K562 (cell line): Measurements from ENCODE around the gene HSPB7. TPM values are rescaled to one million over a fixed set of nuclear protein-coding genes. Genes with fewer than 3 reads are reported as not detected.

Experiments used
- JUNB ChIP-seq: fragments of 450-650 bp; formaldehyde crosslinking; conservative IDR thresholded peaks from 2 replicates; pipeline ENCODE4 v1.4.0; 2020; ENCODE audit warnings: mild to moderate bottlenecking
- RFX7 ChIP-seq: fragments of 250-450 bp; sonication (Bioruptor Pico); IDR thresholded peaks from 2 replicates; pipeline ENCODE4 v1.5.1; 2021; ENCODE audit warnings: mild to moderate bottlenecking
- TAF15 ChIP-seq: fragments of 200-400 bp; formaldehyde crosslinking; IDR thresholded peaks from 2 replicates; pipeline ENCODE4 v1.6.1; 2017; ENCODE audit warnings: mild to moderate bottlenecking, low read depth, low read length, moderate library complexity
- TCF7L2 ChIP-seq: fragments of 150-350 bp; IDR thresholded peaks from 2 replicates; pipeline ENCODE4 v1.6.1; 2016; ENCODE audit warnings: low read depth, mild to moderate bottlenecking, low read length, moderate library complexity
- ZNF324 ChIP-seq: fragments of 250-450 bp; sonication (Bioruptor Pico); IDR thresholded peaks from 2 replicates; pipeline ENCODE4 v1.4.0; 2020; ENCODE audit warnings: mild to moderate bottlenecking
- polyA plus RNA-seq, 8 experiments: library from polyadenylated mRNA; depleted of rRNA in 4 of 8; stranded (reverse) in 5 of 8; unstranded in 3 of 8; fragments of >200 nt; fragmentation: Nextera tagmentation in 2 of 8; fragmentation: Illumina TruSeq in 1 of 8; extraction: Ambion mirVana in 2 of 8; extraction: Trizol in 1 of 8; gene quantifications; 2 replicates each; pipeline versions ENCODE4 v1.2.1 to v1.2.3, GENCODE V29; 2011 to 2014; ENCODE audit warnings: inconsistent platforms in 1 of 8, missing spikeins in 1 of 8
- total RNA-seq, 7 experiments: library from RNA; depleted of rRNA in 6 of 7; stranded (reverse); fragments of >200 nt in 6 of 7; fragmentation: Illumina TruSeq in 2 of 7; extraction: Trizol in 2 of 7; gene quantifications; 2 replicates each; pipeline versions ENCODE4 v1.2.1 to v1.2.3, GENCODE V29; 2011 to 2021; ENCODE audit warnings: low replicate concordance in 1 of 7
- TF ChIP-seq, protein P1 (sequence below), 2 experiments: IDR thresholded peaks in 1 of 2; conservative IDR thresholded peaks in 1 of 2; 2 replicates each; pipeline ENCODE4 v1.6.1; 2016; ENCODE audit warnings: low read depth in 2 of 2, mild to moderate bottlenecking in 1 of 2, missing compliant biosample characterization in 1 of 2, missing genetic modification characterization in 1 of 2, moderate library complexity in 1 of 2
- TF ChIP-seq, protein P2 (sequence below): fragments of 200-400 bp; formaldehyde crosslinking; IDR thresholded peaks from 2 replicates; pipeline ENCODE4 v1.6.1; 2017; ENCODE audit warnings: mild to moderate bottlenecking, low read depth, low read length, moderate library complexity

Gene HSPB7
- total and polyA plus RNA-seq, 9 of the 15 experiments (the other 6 are each of a cell fraction or from before 2014, with no cell fraction given), result 0.05 to 0.19 (median 0.07) TPM; not detected in 6

DNA sequence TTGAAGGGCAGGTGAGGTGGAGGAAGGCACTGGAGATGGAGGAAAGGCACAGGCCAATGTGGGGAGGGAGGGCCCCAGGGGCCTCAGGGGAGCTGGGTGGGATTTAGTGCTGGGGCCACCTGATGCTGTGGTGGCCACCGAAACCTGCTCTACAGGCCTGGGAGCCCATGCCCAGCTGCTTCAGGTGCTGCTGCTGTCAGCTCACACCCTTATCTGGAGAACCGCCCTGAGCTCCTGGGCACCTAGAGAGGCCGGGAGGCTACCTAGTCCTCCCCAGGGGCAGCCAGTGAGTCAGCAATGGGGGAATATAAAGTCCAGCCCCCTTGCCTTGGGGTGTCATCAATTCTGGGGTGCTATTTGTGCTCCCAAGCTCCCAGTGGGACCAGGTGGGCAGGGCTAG lies 43.4 kb upstream of the HSPB7 start (continued):
- TF ChIP-seq, protein P1, sequence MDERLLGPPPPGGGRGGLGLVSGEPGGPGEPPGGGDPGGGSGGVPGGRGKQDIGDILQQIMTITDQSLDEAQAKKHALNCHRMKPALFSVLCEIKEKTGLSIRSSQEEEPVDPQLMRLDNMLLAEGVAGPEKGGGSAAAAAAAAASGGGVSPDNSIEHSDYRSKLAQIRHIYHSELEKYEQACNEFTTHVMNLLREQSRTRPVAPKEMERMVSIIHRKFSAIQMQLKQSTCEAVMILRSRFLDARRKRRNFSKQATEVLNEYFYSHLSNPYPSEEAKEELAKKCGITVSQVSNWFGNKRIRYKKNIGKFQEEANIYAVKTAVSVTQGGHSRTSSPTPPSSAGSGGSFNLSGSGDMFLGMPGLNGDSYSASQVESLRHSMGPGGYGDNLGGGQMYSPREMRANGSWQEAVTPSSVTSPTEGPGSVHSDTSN (CRISPR knock-in tag; IDR thresholded peaks at IDR 0.05; ENCODE audit: low read depth), result no peak
- TF ChIP-seq, protein P1 (tag; conservative IDR thresholded peaks at IDR 0.05; ENCODE audit: low read depth), result no peak
- TF ChIP-seq TCF7L2 (no peak), JUNB (CRISPR knock-in tag) (no peak), TAF15 (no peak), RFX7 (CRISPR knock-in tag) (no peak), ZNF324 (CRISPR knock-in tag) (no peak)
- TF ChIP-seq, protein P2, sequence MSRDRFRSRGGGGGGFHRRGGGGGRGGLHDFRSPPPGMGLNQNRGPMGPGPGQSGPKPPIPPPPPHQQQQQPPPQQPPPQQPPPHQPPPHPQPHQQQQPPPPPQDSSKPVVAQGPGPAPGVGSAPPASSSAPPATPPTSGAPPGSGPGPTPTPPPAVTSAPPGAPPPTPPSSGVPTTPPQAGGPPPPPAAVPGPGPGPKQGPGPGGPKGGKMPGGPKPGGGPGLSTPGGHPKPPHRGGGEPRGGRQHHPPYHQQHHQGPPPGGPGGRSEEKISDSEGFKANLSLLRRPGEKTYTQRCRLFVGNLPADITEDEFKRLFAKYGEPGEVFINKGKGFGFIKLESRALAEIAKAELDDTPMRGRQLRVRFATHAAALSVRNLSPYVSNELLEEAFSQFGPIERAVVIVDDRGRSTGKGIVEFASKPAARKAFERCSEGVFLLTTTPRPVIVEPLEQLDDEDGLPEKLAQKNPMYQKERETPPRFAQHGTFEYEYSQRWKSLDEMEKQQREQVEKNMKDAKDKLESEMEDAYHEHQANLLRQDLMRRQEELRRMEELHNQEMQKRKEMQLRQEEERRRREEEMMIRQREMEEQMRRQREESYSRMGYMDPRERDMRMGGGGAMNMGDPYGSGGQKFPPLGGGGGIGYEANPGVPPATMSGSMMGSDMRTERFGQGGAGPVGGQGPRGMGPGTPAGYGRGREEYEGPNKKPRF, result no peak
- TF ChIP-seq, all 486 proteins: peak for 0
